Measurements from ENCODE around the gene SLC38A3.

- no peak for TF ChIP-seq CTCF (IDR thresholded peaks at IDR 0.05)
- TF ChIP-seq POLR2A (IDR thresholded peaks at IDR 0.05): no peak
Measured at GRCh38 chr3:50221051-50221410, 16.0 kb downstream of the SLC38A3 start.
